ENCODE data around the gene ALG1L2. TPM values are rescaled to one million over a fixed set of nuclear protein-coding genes. Genes with fewer than 3 reads are reported as not detected.
"Not testable (repeated sequence)": the region's sequence is repeated elsewhere in the genome, so short reads cannot be mapped to it uniquely, and the experiment has no call there.

Gene ALG1L2
- under 1 TPM; 0.42 to 0.96 TPM for total RNA-seq

DNA sequence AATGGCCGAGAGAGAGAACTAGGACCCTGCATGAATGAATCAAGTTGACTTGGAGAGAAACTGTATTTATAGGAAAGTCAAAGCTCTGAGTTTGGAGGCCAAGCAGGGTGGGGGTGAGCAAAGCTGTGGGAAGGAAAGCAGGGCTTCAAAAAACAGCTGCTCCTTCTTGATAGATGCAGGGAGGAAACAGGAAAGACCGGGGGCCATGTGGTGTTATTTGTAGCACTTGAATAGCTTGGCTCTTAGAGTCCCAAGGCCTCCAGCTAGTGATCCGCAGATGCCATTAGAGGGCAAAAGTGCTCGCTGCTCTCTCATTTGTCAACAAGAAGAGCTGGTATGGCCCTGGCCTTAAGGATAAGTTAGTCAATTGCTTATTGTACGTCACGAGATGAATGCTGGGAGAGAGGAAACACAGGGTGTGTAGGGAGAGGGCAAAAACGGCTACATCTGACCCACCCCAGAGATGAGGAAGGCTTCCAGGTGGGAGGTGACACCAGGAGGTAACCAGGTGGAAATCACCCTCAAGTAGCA is at the start of gene ALG1L2:
ALG1L2 (plus strand) TSS at position 481 of the 531 bp plus-strand sequence. CDS start 186 bp downstream, outside the sequence.
- Mint-ChIP-seq H3K4me1 (peaks cover 3% of the 10 kb centered on the region), H3K9me3 (no peaks in the 10 kb centered on the region), H3K27me3 (peaks cover 7% of the 10 kb centered on the region), H3K36me3 (ENCODE audit: low read depth) (no peaks in the 10 kb centered on the region), H3K27ac (no peak within 1 kb of the TSS), H3K4me3 (no peak within 1 kb of the TSS)
- no peak for DNase-seq
- ChIA-PET CTCF (no interaction called here), POLR2A (no interaction called here)

DNA sequence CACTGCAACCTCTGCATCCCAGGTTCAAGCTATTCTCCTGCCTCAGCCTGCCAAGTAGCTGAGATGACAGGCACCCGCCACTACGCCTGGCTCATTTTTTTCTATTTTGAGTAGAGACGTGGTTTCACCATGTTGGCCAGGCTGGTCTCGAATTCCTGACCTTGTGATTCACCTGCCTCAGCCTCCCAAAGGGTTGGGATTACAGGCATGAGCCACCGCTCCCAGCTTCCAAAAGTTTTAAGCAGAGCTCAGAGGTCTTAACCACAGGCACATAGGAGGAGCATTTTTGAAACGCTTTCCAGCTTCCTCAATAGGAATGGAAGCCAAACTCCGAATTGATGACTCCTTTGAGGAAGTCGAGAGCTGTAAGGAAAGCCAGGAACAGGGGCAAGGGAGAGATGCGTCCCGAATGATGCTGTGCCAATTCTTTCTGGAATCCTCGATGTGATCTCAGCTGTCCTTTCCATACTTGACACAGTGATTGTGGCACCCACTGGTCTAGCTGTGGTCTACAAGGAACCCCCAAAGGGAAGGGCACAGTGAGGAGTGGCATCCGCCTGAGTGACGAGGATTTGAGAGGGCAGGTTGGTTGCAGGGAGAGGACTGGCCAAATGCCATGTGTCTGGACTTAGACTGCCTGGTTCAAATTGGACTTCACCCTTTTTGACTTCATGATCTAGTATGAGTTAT is 44.4 kb upstream of the ALG1L2 start:
- H3K4me1 Mint-ChIP-seq; CTCF ChIA-PET; H3K36me3 Mint-ChIP-seq (ENCODE audit: low read depth); DNase-seq; H3K27ac Mint-ChIP-seq; H3K27me3 Mint-ChIP-seq; H3K4me3 Mint-ChIP-seq; H3K9me3 Mint-ChIP-seq; POLR2A ChIA-PET: not testable (repeated sequence)

GRCh38 chr3:130042736-130043135 is 38.9 kb upstream of the ALG1L2 start:
- H3K9me3 Mint-ChIP-seq; H3K27ac Mint-ChIP-seq; H3K4me3 Mint-ChIP-seq; DNase-seq; POLR2A ChIA-PET; H3K27me3 Mint-ChIP-seq; CTCF ChIA-PET; H3K36me3 Mint-ChIP-seq (ENCODE audit: low read depth); H3K4me1 Mint-ChIP-seq: not testable (repeated sequence)

DNA sequence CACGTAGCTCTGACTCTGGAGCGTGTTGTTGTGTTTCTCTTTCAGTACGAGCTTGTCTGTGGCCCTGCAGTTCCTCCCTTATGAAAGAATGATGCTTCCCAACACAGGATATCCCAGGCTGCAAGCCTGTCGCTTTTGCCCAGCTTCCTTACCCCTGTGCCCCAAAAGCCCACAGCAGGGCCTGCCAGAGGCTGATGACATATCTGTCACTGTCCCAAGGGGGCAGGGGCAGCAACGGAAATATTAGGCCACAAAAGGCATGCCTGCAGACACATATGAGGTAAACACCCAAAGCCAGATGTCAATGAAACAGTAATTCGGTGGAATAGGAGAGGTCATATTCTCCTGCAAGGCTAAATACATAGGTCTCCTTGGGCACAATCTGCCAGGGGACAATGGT is 38.0 kb upstream of the ALG1L2 start:
- POLR2A ChIA-PET; CTCF ChIA-PET; H3K27me3 Mint-ChIP-seq; H3K4me1 Mint-ChIP-seq; H3K36me3 Mint-ChIP-seq (ENCODE audit: low read depth); H3K9me3 Mint-ChIP-seq; H3K4me3 Mint-ChIP-seq; H3K27ac Mint-ChIP-seq; DNase-seq: not testable (repeated sequence)

- H3K27me3 Mint-ChIP-seq: no peaks in the 10 kb centered on the region
- H3K27ac Mint-ChIP-seq: no peak overlapping the region
- no peak overlapping the region for H3K4me3 Mint-ChIP-seq
- ChIA-PET CTCF (no interaction called here), POLR2A (no interaction called here)
- DNase-seq: no peak
- peaks cover 9% of the 10 kb centered on the region for H3K9me3 Mint-ChIP-seq
- H3K36me3 Mint-ChIP-seq (ENCODE audit: low read depth): no peaks in the 10 kb centered on the region
- peaks cover 3% of the 10 kb centered on the region for H3K4me1 Mint-ChIP-seq
These were observed 37.3 kb upstream of the ALG1L2 start for GRCh38 chr3:130044370-130044769.

- Mint-ChIP-seq H3K4me3 (no peak overlapping the region), H3K27me3 (peaks cover 7% of the 10 kb centered on the region), H3K36me3 (ENCODE audit: low read depth) (no peaks in the 10 kb centered on the region), H3K27ac (no peak overlapping the region), H3K9me3 (peaks cover 9% of the 10 kb centered on the region), H3K4me1 (no peaks in the 10 kb centered on the region)
- ChIA-PET CTCF (no interaction called here), POLR2A (no interaction called here)
- DNase-seq: no peak
These were observed 32.9 kb upstream of the ALG1L2 start for GRCh38 chr3:130048726-130049125.

GRCh38 chr3:130052366-130052765 is 29.3 kb upstream of the ALG1L2 start:
- DNase-seq; H3K4me3 Mint-ChIP-seq; CTCF ChIA-PET; H3K27me3 Mint-ChIP-seq; H3K9me3 Mint-ChIP-seq; H3K36me3 Mint-ChIP-seq (ENCODE audit: low read depth); POLR2A ChIA-PET; H3K27ac Mint-ChIP-seq; H3K4me1 Mint-ChIP-seq: not testable (repeated sequence)

GRCh38 chr3:130052965-130053364 is 28.7 kb upstream of the ALG1L2 start:
- H3K4me1 Mint-ChIP-seq; H3K36me3 Mint-ChIP-seq (ENCODE audit: low read depth); H3K9me3 Mint-ChIP-seq; H3K4me3 Mint-ChIP-seq; DNase-seq; POLR2A ChIA-PET; H3K27me3 Mint-ChIP-seq; CTCF ChIA-PET; H3K27ac Mint-ChIP-seq: not testable (repeated sequence)

DNA sequence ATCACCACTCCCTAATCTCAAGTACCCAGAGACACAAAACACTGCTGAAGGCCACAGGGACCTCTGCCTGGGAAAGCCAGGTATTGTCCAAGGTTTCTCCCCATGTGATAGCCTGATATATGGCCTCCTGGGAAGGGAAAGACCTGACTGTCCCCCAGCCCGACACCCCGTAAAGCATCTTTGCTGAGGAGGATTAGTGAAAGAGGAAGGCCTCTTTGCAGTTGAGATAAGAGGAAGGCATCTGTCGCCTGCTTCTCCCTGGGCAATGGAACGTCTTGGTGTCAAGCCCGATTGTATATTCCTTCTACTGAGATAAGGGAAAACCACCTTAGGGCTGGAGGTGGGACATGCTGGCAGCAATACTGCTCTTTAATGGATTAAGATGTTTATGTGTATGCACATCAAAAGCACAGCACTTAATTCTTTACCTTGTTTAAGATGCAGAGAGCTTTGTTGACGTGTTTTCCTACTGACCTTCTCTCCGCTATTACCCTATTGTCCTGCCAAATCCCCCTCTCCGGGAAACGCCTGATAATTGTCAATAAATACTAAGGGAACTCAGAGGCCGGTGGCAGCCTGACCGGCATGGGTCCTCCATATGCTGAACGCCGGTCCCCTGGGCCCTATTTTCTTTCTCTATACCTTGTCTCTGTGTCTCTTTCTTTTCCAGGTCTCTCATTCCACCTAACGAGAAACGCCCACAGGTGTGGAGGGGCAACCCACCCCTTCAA is 23.9 kb upstream of the ALG1L2 start:
- H3K9me3 Mint-ChIP-seq; DNase-seq; H3K27ac Mint-ChIP-seq; H3K36me3 Mint-ChIP-seq (ENCODE audit: low read depth); H3K27me3 Mint-ChIP-seq; H3K4me3 Mint-ChIP-seq; POLR2A ChIA-PET; CTCF ChIA-PET; H3K4me1 Mint-ChIP-seq: not testable (repeated sequence)

DNA sequence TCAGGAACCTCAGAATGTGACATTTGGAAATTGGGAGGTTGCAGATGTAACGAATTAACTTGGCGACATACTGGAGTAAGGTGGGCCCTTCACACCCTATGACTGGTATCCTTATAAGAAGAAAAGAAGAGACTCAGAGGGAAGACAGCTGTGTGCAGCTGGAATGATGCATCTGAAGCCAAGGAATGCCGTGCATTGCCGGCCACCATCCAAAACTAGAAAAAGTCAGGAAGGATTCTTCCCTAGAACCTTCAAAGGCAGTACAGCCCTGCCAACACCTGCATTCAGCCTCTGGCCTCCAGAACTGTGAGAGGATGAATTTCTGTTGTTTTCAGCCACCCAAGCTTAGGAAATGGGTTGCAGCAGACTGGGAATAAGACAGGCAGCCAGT is 23.4 kb upstream of the ALG1L2 start:
- H3K4me1 Mint-ChIP-seq; H3K9me3 Mint-ChIP-seq; DNase-seq; POLR2A ChIA-PET; H3K4me3 Mint-ChIP-seq; H3K27me3 Mint-ChIP-seq; CTCF ChIA-PET; H3K36me3 Mint-ChIP-seq (ENCODE audit: low read depth); H3K27ac Mint-ChIP-seq: not testable (repeated sequence)

- DNase-seq; H3K4me1 Mint-ChIP-seq; H3K36me3 Mint-ChIP-seq (ENCODE audit: low read depth); POLR2A ChIA-PET; H3K27me3 Mint-ChIP-seq; H3K27ac Mint-ChIP-seq; H3K9me3 Mint-ChIP-seq; CTCF ChIA-PET; H3K4me3 Mint-ChIP-seq: not testable (repeated sequence)
These were observed 22.9 kb upstream of the ALG1L2 start for GRCh38 chr3:130058716-130059115.

GRCh38 chr3:130059162-130059561 is 22.5 kb upstream of the ALG1L2 start:
- POLR2A ChIA-PET; CTCF ChIA-PET; H3K9me3 Mint-ChIP-seq; H3K36me3 Mint-ChIP-seq (ENCODE audit: low read depth); H3K27ac Mint-ChIP-seq; H3K4me3 Mint-ChIP-seq; H3K4me1 Mint-ChIP-seq; DNase-seq; H3K27me3 Mint-ChIP-seq: not testable (repeated sequence)

DNA sequence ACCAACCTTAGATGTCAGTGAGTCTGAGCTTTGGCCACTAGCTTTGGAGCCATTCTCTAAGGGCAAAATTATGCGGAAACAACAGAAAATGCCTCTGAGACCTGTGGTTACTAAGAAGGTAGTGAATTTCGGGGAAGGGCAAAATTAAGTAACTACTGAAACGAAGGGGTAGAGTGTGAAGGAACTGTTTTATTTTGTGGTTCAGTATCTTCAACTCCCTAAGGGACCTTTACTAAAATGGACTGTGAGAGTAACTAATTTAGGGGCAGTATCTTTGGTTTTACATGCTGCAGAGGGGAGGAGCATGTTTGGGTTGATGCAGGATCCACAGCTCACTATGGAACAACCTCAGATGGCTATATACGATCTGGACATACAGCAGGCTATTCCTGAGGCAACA is 8.0 kb upstream of the ALG1L2 start:
- no peak for DNase-seq
- Mint-ChIP-seq H3K27me3 (no peaks in the 10 kb centered on the region), H3K4me3 (no peak overlapping the region), H3K27ac (no peak overlapping the region), H3K36me3 (ENCODE audit: low read depth) (no peaks in the 10 kb centered on the region), H3K4me1 (no peaks in the 10 kb centered on the region), H3K9me3 (peaks cover 6% of the 10 kb centered on the region)
- CTCF ChIA-PET: no interaction called here
- POLR2A ChIA-PET: no interaction called here

GRCh38 chr3:130077636-130078035 is 4.0 kb upstream of the ALG1L2 start:
- ChIA-PET CTCF (interaction anchor here (0.7 to 1.3 kb wide), 2 partner anchors 10 to 87 kb away, joined by 3 to 4 read pairs; no protein-coding TSS in a partner anchor), POLR2A (no interaction called here)
- peaks cover 3% of the 10 kb centered on the region for H3K9me3 Mint-ChIP-seq
- DNase-seq: no peak
- no peaks in the 10 kb centered on the region for H3K36me3 Mint-ChIP-seq (ENCODE audit: low read depth)
- H3K27me3 Mint-ChIP-seq: peaks cover 7% of the 10 kb centered on the region
- no peak overlapping the region for H3K4me3 Mint-ChIP-seq
- no peak overlapping the region for H3K27ac Mint-ChIP-seq
- H3K4me1 Mint-ChIP-seq: peaks cover 3% of the 10 kb centered on the region
